ENCODE measurements around the gene SHISAL1.

The SHISAL1 gene

GRCh38 chr22:44201665-44202064, 111.1 kb downstream of the SHISAL1 start:
- intact Hi-C loops (cut with micrococcal nuclease), result no loop called here
- no peaks in the 10 kb centered on the region for H3K9me3 Mint-ChIP-seq
- no peak overlapping the region for H3K27ac Mint-ChIP-seq
- H3K36me3 Mint-ChIP-seq (ENCODE audit: low read depth), result peaks cover 97% of the 10 kb centered on the region
- no peak overlapping the region for H3K4me3 Mint-ChIP-seq
- H3K27me3 Mint-ChIP-seq, result no peaks in the 10 kb centered on the region
- H3K4me1 Mint-ChIP-seq (ENCODE audit: low read depth), result peaks cover 34% of the 10 kb centered on the region

GRCh38 chr22:44200855-44201550, 111.7 kb downstream of the SHISAL1 start:
- H3K36me3 Mint-ChIP-seq (ENCODE audit: low read depth), result peaks cover 97% of the 10 kb centered on the region
- H3K4me1 Mint-ChIP-seq (ENCODE audit: low read depth), result peaks cover 34% of the 10 kb centered on the region
- H3K9me3 Mint-ChIP-seq, result no peaks in the 10 kb centered on the region
- intact Hi-C loops (cut with micrococcal nuclease), result no loop called here
- peak overlapping the region; percentile 54 for H3K27ac Mint-ChIP-seq
- H3K4me3 Mint-ChIP-seq, result no peak overlapping the region
- H3K27me3 Mint-ChIP-seq, result no peaks in the 10 kb centered on the region

DNA sequence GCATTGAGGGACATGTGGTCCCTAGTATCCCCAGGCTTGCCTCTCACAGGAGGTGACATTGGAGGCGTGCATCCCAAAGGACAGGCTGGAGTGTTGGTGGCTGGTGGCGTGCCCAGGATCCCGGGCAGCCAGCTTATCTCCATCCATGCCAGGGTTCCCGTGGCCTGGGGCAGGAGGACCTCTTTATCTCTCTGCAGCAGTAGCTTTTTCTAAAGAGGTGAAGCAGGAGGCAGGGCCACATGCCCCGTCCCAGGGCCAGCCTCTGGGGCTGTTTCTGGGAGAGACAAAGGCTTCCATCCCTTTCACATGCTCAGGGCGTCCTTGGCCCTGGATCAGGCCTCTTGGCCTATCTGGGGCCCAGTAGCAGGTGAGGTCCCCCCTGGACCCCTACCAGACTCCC, 112.3 kb downstream of the SHISAL1 start:
- intact Hi-C loops (cut with micrococcal nuclease), result no loop called here
- Mint-ChIP-seq H3K9me3 (no peaks in the 10 kb centered on the region), H3K4me1 (ENCODE audit: low read depth) (peaks cover 30% of the 10 kb centered on the region), H3K27me3 (no peaks in the 10 kb centered on the region), H3K27ac (peak overlapping the region; percentile 54), H3K36me3 (ENCODE audit: low read depth) (peaks cover 97% of the 10 kb centered on the region), H3K4me3 (no peak overlapping the region)

DNA sequence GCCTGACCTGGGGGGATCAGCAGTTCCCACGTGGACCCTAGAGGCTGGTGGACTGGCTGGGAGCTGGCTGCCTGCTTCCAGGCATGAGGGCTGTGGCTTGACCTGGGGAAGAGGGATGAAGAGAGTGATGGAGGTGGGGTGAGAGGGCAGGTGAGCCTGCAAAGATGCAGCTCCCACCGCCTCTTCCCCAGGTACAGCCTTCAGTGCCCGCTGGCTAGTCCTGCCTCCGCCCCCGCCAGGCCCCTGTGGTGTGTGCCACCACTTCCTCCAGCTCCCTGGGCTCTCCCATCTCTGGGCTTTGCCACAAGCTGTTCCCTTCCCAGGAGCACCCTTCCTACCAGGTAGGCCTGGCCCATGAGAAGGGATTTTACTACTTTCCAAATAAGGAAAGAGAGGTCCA, 112.9 kb downstream of the SHISAL1 start:
- intact Hi-C loops (cut with micrococcal nuclease), result no loop called here
- Mint-ChIP-seq H3K4me3 (no peak overlapping the region), H3K36me3 (ENCODE audit: low read depth) (peaks cover 97% of the 10 kb centered on the region)

GRCh38 chr22:44199164-44199563, 113.6 kb downstream of the SHISAL1 start:
- no peak overlapping the region for H3K27ac Mint-ChIP-seq
- no peak overlapping the region for H3K4me3 Mint-ChIP-seq
- no peaks in the 10 kb centered on the region for H3K9me3 Mint-ChIP-seq
- intact Hi-C loops (cut with micrococcal nuclease), result no loop called here
- H3K27me3 Mint-ChIP-seq, result no peaks in the 10 kb centered on the region
- peaks cover 97% of the 10 kb centered on the region for H3K36me3 Mint-ChIP-seq (ENCODE audit: low read depth)
- peaks cover 39% of the 10 kb centered on the region for H3K4me1 Mint-ChIP-seq (ENCODE audit: low read depth)

More for the DNA sequence above, 112.9 kb downstream of the SHISAL1 start:
- Mint-ChIP-seq H3K4me1 (ENCODE audit: low read depth) (peaks cover 32% of the 10 kb centered on the region), H3K27ac (no peak overlapping the region), H3K27me3 (no peaks in the 10 kb centered on the region), H3K9me3 (no peaks in the 10 kb centered on the region)

DNA sequence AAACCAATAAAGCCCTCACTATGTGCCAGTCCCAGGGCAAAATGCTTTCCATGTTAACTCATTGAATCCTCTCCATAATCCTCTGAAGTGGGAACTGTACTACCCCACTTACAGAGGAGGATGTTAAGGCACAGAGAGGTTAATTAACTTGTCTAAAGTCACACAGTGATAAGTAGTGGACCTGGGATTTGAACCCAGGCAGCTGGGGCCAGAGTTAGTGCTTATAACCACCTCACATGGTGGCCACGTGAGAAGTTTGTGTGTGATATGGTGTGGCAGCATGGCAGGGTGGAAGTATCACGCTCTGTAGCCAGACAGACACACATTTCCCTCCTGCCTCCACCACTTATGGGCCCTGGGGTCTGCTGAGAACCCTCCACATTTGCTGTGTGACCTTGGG, 115.5 kb downstream of the SHISAL1 start:
- Mint-ChIP-seq H3K9me3 (no peaks in the 10 kb centered on the region), H3K27ac (no peak overlapping the region), H3K27me3 (no peaks in the 10 kb centered on the region), H3K36me3 (ENCODE audit: low read depth) (peaks cover 97% of the 10 kb centered on the region), H3K4me1 (ENCODE audit: low read depth) (peaks cover 53% of the 10 kb centered on the region), H3K4me3 (no peak overlapping the region)
- intact Hi-C loops (cut with micrococcal nuclease), result no loop called here

DNA sequence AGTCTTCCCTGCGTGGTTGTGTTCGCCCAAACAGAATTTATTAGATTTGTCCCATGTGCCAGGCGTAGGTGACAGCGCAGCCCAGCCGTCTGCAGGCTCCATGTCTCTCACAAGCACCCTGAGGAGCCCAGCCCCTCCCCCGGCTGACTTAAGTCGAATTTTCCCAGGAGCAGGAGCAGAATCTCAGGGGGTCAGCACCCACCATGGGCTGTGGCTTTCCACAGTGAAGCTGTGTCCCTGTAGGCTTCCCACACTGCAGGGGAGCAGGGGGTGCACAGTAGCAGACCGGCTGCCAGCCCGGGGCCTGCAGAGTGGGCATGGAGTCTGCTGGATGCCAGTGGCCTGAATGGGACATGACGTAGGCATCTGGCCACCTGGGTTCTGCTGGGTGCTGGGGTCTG, 116.0 kb downstream of the SHISAL1 start:
- H3K27me3 Mint-ChIP-seq, result no peaks in the 10 kb centered on the region
- no peak overlapping the region for H3K4me3 Mint-ChIP-seq
- H3K4me1 Mint-ChIP-seq (ENCODE audit: low read depth), result peaks cover 58% of the 10 kb centered on the region
- no peaks in the 10 kb centered on the region for H3K9me3 Mint-ChIP-seq
- peaks cover 97% of the 10 kb centered on the region for H3K36me3 Mint-ChIP-seq (ENCODE audit: low read depth)
- intact Hi-C loops (cut with micrococcal nuclease), result no loop called here
- H3K27ac Mint-ChIP-seq, result no peak overlapping the region

GRCh38 chr22:44196241-44196640, 116.5 kb downstream of the SHISAL1 start:
- H3K27me3 Mint-ChIP-seq, result no peaks in the 10 kb centered on the region
- no peak overlapping the region for H3K27ac Mint-ChIP-seq
- intact Hi-C loops (cut with micrococcal nuclease), result no loop called here
- H3K36me3 Mint-ChIP-seq (ENCODE audit: low read depth), result peaks cover 96% of the 10 kb centered on the region
- peaks cover 62% of the 10 kb centered on the region for H3K4me1 Mint-ChIP-seq (ENCODE audit: low read depth)
- H3K4me3 Mint-ChIP-seq, result no peak overlapping the region
- H3K9me3 Mint-ChIP-seq, result no peaks in the 10 kb centered on the region

- peaks cover 63% of the 10 kb centered on the region for H3K4me1 Mint-ChIP-seq (ENCODE audit: low read depth)
- peaks cover 87% of the 10 kb centered on the region for H3K36me3 Mint-ChIP-seq (ENCODE audit: low read depth)
- no peak overlapping the region for H3K27ac Mint-ChIP-seq
- H3K4me3 Mint-ChIP-seq, result no peak overlapping the region
- no peaks in the 10 kb centered on the region for H3K9me3 Mint-ChIP-seq
- no peaks in the 10 kb centered on the region for H3K27me3 Mint-ChIP-seq
- intact Hi-C loops (cut with micrococcal nuclease), result no loop called here
Observed at GRCh38 chr22:44195189-44195871, 117.4 kb downstream of the SHISAL1 start.

DNA sequence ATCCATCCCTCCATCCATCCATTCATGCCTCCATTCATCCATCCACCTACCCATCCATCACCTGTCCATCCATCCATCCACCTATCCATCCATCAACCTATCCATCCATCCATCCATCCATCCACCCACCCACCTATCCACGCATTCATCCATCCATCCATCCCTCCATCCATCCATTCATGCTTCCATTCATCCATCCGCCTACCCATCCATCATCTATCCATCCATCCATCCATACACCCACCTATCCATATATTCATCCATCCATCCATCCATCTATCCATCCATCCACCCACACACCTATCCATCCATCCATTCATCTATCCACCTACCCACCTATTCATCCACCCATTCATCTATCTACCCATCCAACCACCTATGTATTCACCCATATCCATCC, 118.2 kb downstream of the SHISAL1 start:
- H3K4me1 Mint-ChIP-seq (ENCODE audit: low read depth), result peaks cover 63% of the 10 kb centered on the region
- no peak overlapping the region for H3K4me3 Mint-ChIP-seq
- H3K36me3 Mint-ChIP-seq (ENCODE audit: low read depth), result peaks cover 80% of the 10 kb centered on the region
- H3K9me3 Mint-ChIP-seq, result no peaks in the 10 kb centered on the region
- no peaks in the 10 kb centered on the region for H3K27me3 Mint-ChIP-seq
- intact Hi-C loops (cut with micrococcal nuclease), result no loop called here
- H3K27ac Mint-ChIP-seq, result no peak overlapping the region
